Panc1 (cell line): ENCODE measurements around the gene ZBTB45.

Experiments used
- SIN3A ChIP-seq: IDR thresholded peaks from 2 replicates; pipeline ENCODE4 v1.6.1; 2012; ENCODE audit warnings: low read depth, mild to moderate bottlenecking, low read length, moderate library complexity, borderline replicate concordance; ENCODE audit not compliant: insufficient read depth
- TF ChIP-seq, protein P1 (sequence below): fragments of 450-650 bp; IDR thresholded peaks from 2 replicates; pipeline ENCODE4 v1.5.1; 2017; ENCODE audit warnings: mild to moderate bottlenecking

DNA sequence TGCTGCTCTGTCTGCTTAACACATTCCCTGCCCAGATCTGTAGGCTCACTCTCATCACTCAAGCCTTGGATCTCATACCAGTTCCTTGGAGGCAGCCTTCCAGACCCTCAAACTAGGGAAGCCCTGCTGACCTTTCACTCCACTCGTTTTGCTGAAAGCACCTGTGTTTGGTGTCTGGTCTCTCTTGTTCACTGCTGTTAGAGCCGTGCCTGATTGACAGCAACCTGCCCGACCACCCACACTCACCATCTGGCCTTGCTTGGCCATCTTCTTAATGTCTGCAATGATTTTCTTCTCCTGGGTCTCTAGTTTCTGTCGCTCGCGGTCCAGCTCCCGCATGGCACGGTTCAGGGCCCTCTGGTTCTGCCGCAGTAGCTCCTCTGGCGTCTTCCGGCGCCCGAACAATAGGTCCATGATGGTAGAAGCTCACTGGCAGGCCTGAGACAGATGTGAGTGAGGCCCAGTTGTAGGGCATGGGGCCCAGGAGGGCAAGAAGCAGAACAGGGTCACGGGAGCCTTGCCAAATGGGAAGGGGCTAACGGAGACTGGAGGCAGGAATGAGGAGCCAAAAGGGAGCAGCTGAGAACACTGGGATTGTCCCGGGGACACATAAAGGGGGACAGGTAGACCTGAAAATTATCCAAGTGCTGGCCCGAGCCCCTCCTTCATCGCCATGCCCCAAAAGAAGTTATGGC, 34.3 kb upstream of the ZBTB45 start:
- no peak for TF ChIP-seq SIN3A
- TF ChIP-seq, protein P1, sequence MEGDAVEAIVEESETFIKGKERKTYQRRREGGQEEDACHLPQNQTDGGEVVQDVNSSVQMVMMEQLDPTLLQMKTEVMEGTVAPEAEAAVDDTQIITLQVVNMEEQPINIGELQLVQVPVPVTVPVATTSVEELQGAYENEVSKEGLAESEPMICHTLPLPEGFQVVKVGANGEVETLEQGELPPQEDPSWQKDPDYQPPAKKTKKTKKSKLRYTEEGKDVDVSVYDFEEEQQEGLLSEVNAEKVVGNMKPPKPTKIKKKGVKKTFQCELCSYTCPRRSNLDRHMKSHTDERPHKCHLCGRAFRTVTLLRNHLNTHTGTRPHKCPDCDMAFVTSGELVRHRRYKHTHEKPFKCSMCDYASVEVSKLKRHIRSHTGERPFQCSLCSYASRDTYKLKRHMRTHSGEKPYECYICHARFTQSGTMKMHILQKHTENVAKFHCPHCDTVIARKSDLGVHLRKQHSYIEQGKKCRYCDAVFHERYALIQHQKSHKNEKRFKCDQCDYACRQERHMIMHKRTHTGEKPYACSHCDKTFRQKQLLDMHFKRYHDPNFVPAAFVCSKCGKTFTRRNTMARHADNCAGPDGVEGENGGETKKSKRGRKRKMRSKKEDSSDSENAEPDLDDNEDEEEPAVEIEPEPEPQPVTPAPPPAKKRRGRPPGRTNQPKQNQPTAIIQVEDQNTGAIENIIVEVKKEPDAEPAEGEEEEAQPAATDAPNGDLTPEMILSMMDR: no peak
